MCF 10A (cell line): Measurements from ENCODE around the gene BEX2. TPM values are rescaled to one million over a fixed set of nuclear protein-coding genes. Genes with fewer than 3 reads are reported as not detected.
A peak's percentile ranks its signal among the peaks of the same experiment; 100 is the strongest.

Experiments used
- BruUV-seq: library from RNA; stranded (reverse); fragments of 400-500 nt; replicated peaks from 2 replicates; lab custom pipeline; 2021; lab: Mats Ljungman, UMichigan
- CTCF ChIA-PET: fragments of 300-600 bp; sonication (Branson Sonifier 250); formaldehyde crosslinking; extraction: SDS; loops from one replicate; lab custom pipeline; 2021; ENCODE audit warnings: antibody characterized with exemption, inconsistent platforms; lab: Yijun Ruan, JAX
- POLR2A ChIA-PET: fragments of 300-600, 350-650 bp; sonication (Branson Sonifier 250); formaldehyde crosslinking; extraction: SDS; loops from one replicate; lab custom pipeline; 2020; ENCODE audit warnings: antibody characterized with exemption, inconsistent platforms; lab: Yijun Ruan, JAX
- DNase-seq: peaks from one replicate; pipeline ENCODE4 v3.0.0-alpha.2; 2018; ENCODE audit not compliant: unreplicated experiment
- H3K27ac Mint-ChIP-seq: one replicate; pipeline ENCODE4 v1.8.0; 2022; ENCODE audit warnings: mild to moderate bottlenecking, low read depth, mixed read lengths; ENCODE audit not compliant: unreplicated experiment
- H3K27me3 Mint-ChIP-seq: one replicate; pipeline ENCODE4 v1.8.0; 2022; ENCODE audit warnings: mixed read lengths; ENCODE audit not compliant: insufficient read depth, unreplicated experiment
- H3K36me3 Mint-ChIP-seq: one replicate; pipeline ENCODE4 v1.8.0; 2022; ENCODE audit warnings: mild to moderate bottlenecking, moderate library complexity, mixed read lengths; ENCODE audit not compliant: insufficient read depth, unreplicated experiment
- H3K4me1 Mint-ChIP-seq: one replicate; pipeline ENCODE4 v1.8.0; 2022; ENCODE audit warnings: mixed read lengths; ENCODE audit not compliant: insufficient read depth, unreplicated experiment
- H3K4me3 Mint-ChIP-seq: one replicate; pipeline ENCODE4 v1.8.0; 2022; ENCODE audit warnings: mild to moderate bottlenecking, moderate library complexity, mixed read lengths; ENCODE audit not compliant: unreplicated experiment
- H3K9me3 Mint-ChIP-seq: one replicate; pipeline ENCODE4 v1.8.0; 2022; ENCODE audit warnings: mixed read lengths; ENCODE audit not compliant: unreplicated experiment
- CTCF ChIP-seq: fragments of 200-600 bp; IDR thresholded peaks from one replicate; pipeline ENCODE4 v1.8.0; 2022; ENCODE audit warnings: antibody characterized with exemption, mild to moderate bottlenecking; ENCODE audit not compliant: unreplicated experiment
- intact Hi-C: fragments of 100-400 bp; cut with micrococcal nuclease; formaldehyde crosslinking; loops from 2 replicates; pipeline ENCODE4 v1.14.1; 2022
- total RNA-seq: library from RNA; stranded (reverse); gene quantifications from 2 replicates; pipeline ENCODE4 v1.2.3, GENCODE V29; 2022

BEX2 gene
- total RNA-seq, 1 experiment from 2014 or later: not detected

- intact Hi-C loops: loop anchor here (1.0 kb wide), 1 partner anchor 96 kb away; no protein-coding TSS in a partner anchor
- no TSS peak for BruUV-seq
- no peak for TF ChIP-seq CTCF
- H3K27ac Mint-ChIP-seq: peak overlapping the region; percentile 89
- DNase-seq: no peak
- CTCF ChIA-PET: interaction anchor here (0.8 to 2.2 kb wide), 2 partner anchors 18 to 107 kb away, joined by 5 to 8 read pairs; no protein-coding TSS in a partner anchor
- peak overlapping the region; percentile 93 for H3K4me3 Mint-ChIP-seq
- H3K27me3 Mint-ChIP-seq: peaks cover 52% of the 10 kb centered on the region
- POLR2A ChIA-PET: interaction anchor here (1.0 to 3.2 kb wide), 11 partner anchors 8 to 107 kb away, joined by 3 to 51 read pairs (median 8); partner anchors contain the start of gene BEX3
- H3K36me3 Mint-ChIP-seq: peaks cover 25% of the 10 kb centered on the region
- H3K9me3 Mint-ChIP-seq: no peaks in the 10 kb centered on the region
- peaks cover 6% of the 10 kb centered on the region for H3K4me1 Mint-ChIP-seq
Observed at GRCh38 chrX:103356858-103357257, 46.1 kb upstream of the BEX2 start.

GRCh38 chrX:103356130-103356798 lies 45.5 kb upstream of the BEX2 start, which contains the start of gene TCEAL9:
TSS of gene TCEAL9 (plus strand) at chrX:103356506. CDS start at chrX:103357685, 1,179 bp downstream.
- Mint-ChIP-seq H3K27me3 (peaks cover 52% of the 10 kb centered on the region), H3K27ac (peak within 1 kb of the TSS; percentile 89), H3K4me1 (peaks cover 6% of the 10 kb centered on the region), H3K4me3 (peak within 1 kb of the TSS; percentile 93), H3K9me3 (no peaks in the 10 kb centered on the region), H3K36me3 (peaks cover 25% of the 10 kb centered on the region)
- DNase-seq: peak; percentile 55
- CTCF ChIA-PET: interaction anchor here (0.5 to 2.2 kb wide), 3 partner anchors 13 to 108 kb away, joined by 4 to 11 read pairs (median 8); no protein-coding TSS in a partner anchor
- TF ChIP-seq CTCF: no peak
- BruUV-seq: no TSS peak
- intact Hi-C loops: loop anchor here (1.0 kb wide), 1 partner anchor 97 kb away; no protein-coding TSS in a partner anchor
- POLR2A ChIA-PET: interaction anchor here (0.6 to 3.2 kb wide), 17 partner anchors 9 to 124 kb away, joined by 3 to 51 read pairs (median 5); partner anchors contain the start of gene BEX3

- H3K4me1 Mint-ChIP-seq: no peaks in the 10 kb centered on the region
- peaks cover 41% of the 10 kb centered on the region for H3K27me3 Mint-ChIP-seq
- no TSS peak for BruUV-seq
- ChIA-PET POLR2A (interaction anchor here (2.2 kb wide), 1 partner anchor 8 kb away, joined by 7 read pairs; the partner anchor contains the start of gene TCEAL9), CTCF (interaction anchor here (2.2 kb wide), 1 partner anchor 117 kb away, joined by 14 read pairs; no protein-coding TSS in a partner anchor)
- H3K36me3 Mint-ChIP-seq: no peaks in the 10 kb centered on the region
- TF ChIP-seq CTCF: no peak
- H3K27ac Mint-ChIP-seq: no peak overlapping the region
- intact Hi-C loops: no loop called here
- DNase-seq: no peak
- no peak overlapping the region for H3K4me3 Mint-ChIP-seq
- no peaks in the 10 kb centered on the region for H3K9me3 Mint-ChIP-seq
Observed at GRCh38 chrX:103347682-103348397, 37.0 kb upstream of the BEX2 start.

- no peak overlapping the region for H3K27ac Mint-ChIP-seq
- peaks cover 73% of the 10 kb centered on the region for H3K27me3 Mint-ChIP-seq
- no peak for DNase-seq
- H3K4me3 Mint-ChIP-seq: no peak overlapping the region
- intact Hi-C loops: no loop called here
- CTCF ChIA-PET: no interaction called here
- POLR2A ChIA-PET: no interaction called here
- H3K9me3 Mint-ChIP-seq: no peaks in the 10 kb centered on the region
- H3K4me1 Mint-ChIP-seq: no peaks in the 10 kb centered on the region
- no peaks in the 10 kb centered on the region for H3K36me3 Mint-ChIP-seq
- no TSS peak for BruUV-seq
- no peak for TF ChIP-seq CTCF
Observed at GRCh38 chrX:103344606-103345005, 33.8 kb upstream of the BEX2 start.
